ENCODE data around the gene CEMIP2.
A peak's percentile ranks its signal among the peaks of the same experiment; 100 is the strongest.

Gene CEMIP2

DNA sequence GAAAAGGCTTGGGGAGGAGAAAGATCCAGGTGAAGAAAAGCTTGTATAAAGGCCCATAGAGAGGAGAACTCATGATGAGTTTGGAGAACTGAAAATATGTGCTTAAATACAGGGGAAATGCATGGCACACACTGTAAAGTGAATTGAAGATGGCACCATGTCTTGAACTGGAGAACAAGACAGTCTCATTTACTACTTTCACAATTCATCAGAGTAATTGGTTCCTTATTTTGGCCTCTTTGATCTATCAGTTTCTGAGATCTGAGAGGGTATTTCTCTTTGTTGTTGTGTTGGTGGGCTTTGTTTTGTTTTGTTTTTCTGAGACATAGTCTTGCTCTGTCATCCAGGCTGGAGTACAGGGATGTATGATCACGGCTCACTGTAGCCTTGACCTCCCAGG is 98.2 kb downstream of the CEMIP2 start:
- DNase-seq (ENCODE audit: low read depth): no peak
- no peak for TF ChIP-seq CTCF (IDR thresholded peaks at IDR 0.05; ENCODE audit: insufficient read depth, low read depth, low read length, missing control alignments)

DNA sequence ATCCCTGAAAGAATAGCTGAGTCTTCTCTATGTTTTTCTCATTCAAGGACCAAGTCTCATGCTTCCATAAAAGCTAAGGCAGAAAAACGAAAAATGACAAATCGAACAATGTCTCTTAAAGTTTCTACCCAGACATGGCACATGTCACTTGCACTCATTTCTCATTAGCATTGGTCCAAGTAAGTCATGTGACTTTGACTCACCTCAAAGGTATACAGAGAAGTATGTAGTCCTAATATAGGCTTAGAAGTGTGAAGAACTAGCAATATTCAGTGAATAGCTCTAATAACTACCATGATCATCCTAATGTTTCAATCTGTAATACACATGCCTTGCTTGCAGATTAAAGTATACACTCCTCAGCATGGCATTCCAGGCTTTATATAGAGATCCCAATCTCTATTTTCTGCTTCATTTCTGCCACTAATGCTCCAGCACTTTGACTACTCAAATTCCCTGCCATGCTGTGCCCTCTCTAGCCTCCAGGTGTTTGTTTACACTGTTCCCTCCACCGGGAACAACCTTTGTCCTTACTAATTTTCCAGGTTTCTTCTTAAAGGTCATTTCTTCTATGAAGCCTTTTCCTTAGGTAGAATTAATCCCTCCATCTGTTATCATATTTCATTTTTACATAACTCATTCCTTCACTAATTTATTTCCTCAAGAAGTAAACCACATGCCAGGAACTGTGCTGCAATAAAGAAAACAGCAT is 98.9 kb downstream of the CEMIP2 start:
- TF ChIP-seq CTCF (IDR thresholded peaks at IDR 0.05; ENCODE audit: insufficient read depth, low read depth, low read length, missing control alignments): no peak
- no peak overlapping the region for H3K4me3 ChIP-seq (ENCODE audit: low read length)
- DNase-seq (ENCODE audit: low read depth): no peak

More for the DNA sequence above, 98.2 kb downstream of the CEMIP2 start:
- H3K4me3 ChIP-seq (ENCODE audit: low read length): no peak overlapping the region

- no peak overlapping the region for H3K4me3 ChIP-seq (ENCODE audit: low read length)
- no peak for TF ChIP-seq CTCF (IDR thresholded peaks at IDR 0.05; ENCODE audit: insufficient read depth, low read depth, low read length, missing control alignments)
- DNase-seq (ENCODE audit: low read depth): no peak
Observed at GRCh38 chr9:71668717-71669116, 99.6 kb downstream of the CEMIP2 start.

DNA sequence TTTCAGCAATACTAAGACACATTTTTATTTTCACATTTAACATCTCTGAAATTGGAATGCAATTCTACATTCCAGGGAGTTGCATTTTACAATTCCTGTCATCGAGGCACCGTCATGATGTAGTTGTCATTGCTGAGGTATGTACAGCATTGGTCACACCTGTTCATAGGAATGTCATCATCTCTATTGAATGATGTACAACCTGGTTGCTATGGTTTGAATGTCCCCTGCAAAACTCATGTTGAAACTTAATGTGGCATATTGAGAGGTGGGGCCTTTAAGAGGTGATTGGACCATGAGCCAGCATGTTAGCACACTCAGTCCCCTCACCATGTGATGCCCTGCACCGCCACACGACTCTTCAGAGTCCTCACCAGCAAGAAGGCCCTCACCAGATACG is 103.1 kb downstream of the CEMIP2 start:
- DNase-seq (ENCODE audit: low read depth): peak; percentile 54
- TF ChIP-seq CTCF (IDR thresholded peaks at IDR 0.05; ENCODE audit: insufficient read depth, low read depth, low read length, missing control alignments): no peak

DNA sequence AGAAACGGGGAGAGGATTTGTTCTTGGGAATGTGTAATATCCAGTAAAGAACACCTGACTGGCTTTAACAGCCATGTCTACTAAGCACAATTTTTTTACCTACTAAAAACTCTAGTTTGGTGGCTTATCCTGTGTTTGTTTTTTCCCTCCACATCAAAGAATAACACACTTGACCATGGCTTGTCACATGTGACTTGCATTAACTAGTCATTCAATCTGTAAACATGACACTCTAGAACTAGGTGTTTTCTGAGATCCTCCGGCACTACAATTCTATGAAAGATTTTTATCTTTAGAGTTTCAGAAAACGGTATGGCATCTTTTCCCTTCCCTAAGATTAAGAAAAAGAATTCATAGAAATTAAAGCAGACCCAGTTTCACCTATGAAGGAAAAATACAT is 103.7 kb downstream of the CEMIP2 start:
- TF ChIP-seq CTCF (IDR thresholded peaks at IDR 0.05; ENCODE audit: insufficient read depth, low read depth, low read length, missing control alignments): no peak
- no peak for DNase-seq (ENCODE audit: low read depth)
- no peak overlapping the region for H3K4me3 ChIP-seq (ENCODE audit: low read length)

More for the DNA sequence above, 103.1 kb downstream of the CEMIP2 start:
- no peak overlapping the region for H3K4me3 ChIP-seq (ENCODE audit: low read length)

- no peak for DNase-seq (ENCODE audit: low read depth)
- H3K4me3 ChIP-seq (ENCODE audit: low read length): no peak overlapping the region
- TF ChIP-seq CTCF (IDR thresholded peaks at IDR 0.05; ENCODE audit: insufficient read depth, low read depth, low read length, missing control alignments): no peak
Observed at GRCh38 chr9:71663931-71664459, 104.3 kb downstream of the CEMIP2 start.

GRCh38 chr9:71663216-71663615 is 105.1 kb downstream of the CEMIP2 start:
- TF ChIP-seq CTCF (IDR thresholded peaks at IDR 0.05; ENCODE audit: insufficient read depth, low read depth, low read length, missing control alignments): no peak
- no peak for DNase-seq (ENCODE audit: low read depth)
- H3K4me3 ChIP-seq (ENCODE audit: low read length): no peak overlapping the region
